Immature natural killer cell (primary cell): Measurements from ENCODE around the gene ALDH18A1. TPM values are rescaled to one million over a fixed set of nuclear protein-coding genes. Genes with fewer than 3 reads are reported as not detected.
"Not testable (repeated sequence)": the region's sequence is repeated elsewhere in the genome, so short reads cannot be mapped to it uniquely, and the experiment has no call there.

Experiments used
- DNase-seq, 3 donors: peaks; one replicate each; pipeline ENCODE4 v3.0.0; 2022; ENCODE audit warnings: mixed read lengths in 1 of 3
- H3K27ac Mint-ChIP-seq, 6 donors: one replicate each; pipeline ENCODE4 v1.8.0; 2020; ENCODE audit warnings: mixed read lengths in 6 of 6, mild to moderate bottlenecking in 5 of 6, inconsistent platforms in 4 of 6, moderate library complexity in 3 of 6
- H3K27me3 Mint-ChIP-seq, 3 donors: one replicate each; pipeline ENCODE4 v1.8.0; 2020 to 2021; ENCODE audit warnings: low read depth in 3 of 3, mild to moderate bottlenecking in 3 of 3, mixed read lengths in 3 of 3, moderate library complexity in 3 of 3, inconsistent platforms in 1 of 3
- H3K36me3 Mint-ChIP-seq, 3 donors: one replicate each; pipeline ENCODE4 v1.8.0; 2020; ENCODE audit warnings: mixed read lengths in 3 of 3, inconsistent platforms in 2 of 3, mild to moderate bottlenecking in 2 of 3
- H3K4me1 Mint-ChIP-seq, 2 donors: one replicate each; pipeline ENCODE4 v1.8.0; 2020; ENCODE audit warnings: inconsistent platforms in 2 of 2, mild to moderate bottlenecking in 2 of 2, mixed read lengths in 2 of 2, moderate library complexity in 1 of 2
- H3K4me3 Mint-ChIP-seq, 5 donors: one replicate each; pipeline ENCODE4 v1.8.0; 2020; ENCODE audit warnings: mild to moderate bottlenecking in 5 of 5, mixed read lengths in 5 of 5, inconsistent platforms in 3 of 5, moderate library complexity in 3 of 5
- H3K9me3 Mint-ChIP-seq, 6 donors: one replicate each; pipeline ENCODE4 v1.8.0; 2020; ENCODE audit warnings: mild to moderate bottlenecking in 6 of 6, mixed read lengths in 6 of 6, inconsistent platforms in 4 of 6, moderate library complexity in 3 of 6
- polyA plus RNA-seq, 3 donors: library from polyadenylated mRNA; unstranded; fragments of 300-500 nt; fragmentation: Illumina TruSeq; gene quantifications; one replicate each; pipeline ENCODE4 v1.2.3, GENCODE V29; 2021

The ALDH18A1 gene
- 10 to 100 TPM; 49.6 to 55.7 (median 50.8) TPM for polyA plus RNA-seq

DNA sequence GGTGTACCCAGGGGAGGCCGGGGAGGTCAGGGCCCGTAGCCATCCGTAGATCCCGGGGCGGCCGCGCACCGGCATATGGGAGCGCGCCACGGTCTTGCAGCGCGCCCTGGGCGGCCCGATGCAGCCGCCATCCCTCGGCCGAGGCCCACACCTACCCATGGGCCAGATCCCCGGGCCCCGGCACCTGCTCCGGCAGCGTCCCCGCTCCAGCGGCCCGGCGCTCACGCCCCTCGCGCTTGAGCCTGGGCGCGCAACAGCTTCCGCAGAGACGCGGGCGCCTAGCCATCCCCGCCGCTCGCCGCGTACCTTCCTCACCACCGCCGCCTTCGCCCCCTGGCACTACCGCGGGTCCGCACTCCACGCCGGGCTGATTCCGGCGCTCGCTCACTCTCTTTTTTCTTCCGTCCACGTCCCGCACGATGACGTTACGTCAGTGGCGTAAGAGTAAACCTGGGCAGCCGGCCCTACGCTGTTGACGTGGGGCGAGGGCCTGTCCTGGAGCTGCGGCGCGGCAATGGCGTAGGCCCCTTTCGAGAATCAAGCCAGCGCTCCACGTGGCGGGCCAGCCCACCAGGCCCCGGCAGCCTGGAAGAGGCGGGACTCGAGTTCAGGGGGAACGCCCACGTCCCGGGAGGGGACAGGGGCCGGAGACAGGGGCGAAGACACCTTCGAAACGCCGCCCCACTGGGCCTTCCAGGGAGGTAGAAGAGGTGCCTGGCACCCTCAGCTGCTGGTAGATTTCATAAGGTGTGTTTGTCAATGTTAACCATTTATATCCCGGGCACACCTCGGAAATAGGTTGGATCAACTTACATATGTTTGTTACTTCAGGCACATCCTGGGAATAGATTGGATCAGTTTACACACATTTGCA lies at the start of gene ALDH18A1:
TSS of gene ALDH18A1 (minus strand) at position 421 of the 874 bp plus-strand sequence. CDS start 3,334 bp downstream, outside the sequence.
- Mint-ChIP-seq H3K9me3 (no peaks in the 10 kb centered on the region), H3K27ac (peak within 1 kb of the TSS; percentile 83 to 94 (median 92)), H3K4me3 (peak within 1 kb of the TSS; percentile 96 to 100 (median 97)), H3K4me1 (peaks cover 19 to 33% of the 10 kb centered on the region in 2 donors), H3K27me3 (peaks cover 0 to 6% (median 2%) of the 10 kb centered on the region in 3 donors), H3K36me3 (peaks cover 14 to 21% (median 14%) of the 10 kb centered on the region in 3 donors)
- DNase-seq: peak; percentile 92 to 93 (median 92)

DNA sequence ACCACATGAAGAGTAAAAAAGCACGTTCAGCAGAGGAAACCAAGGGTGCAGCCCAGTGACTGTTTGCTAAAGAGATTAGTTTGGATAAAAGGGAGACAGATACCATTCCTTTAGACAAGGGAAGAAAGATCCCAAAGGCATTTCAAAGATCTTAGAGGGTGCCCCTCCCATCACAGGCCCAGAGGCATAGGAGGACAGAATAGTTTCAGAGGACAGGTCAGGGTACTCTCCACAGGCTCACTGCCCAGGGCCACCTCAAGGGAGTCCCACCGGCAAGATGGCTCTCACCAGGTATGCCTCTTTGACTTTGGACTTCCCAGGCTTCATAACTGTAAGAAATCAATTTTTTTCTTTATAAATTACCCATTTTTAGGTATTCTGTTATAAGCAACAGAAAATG lies 41.9 kb upstream of the ALDH18A1 start:
- H3K9me3 Mint-ChIP-seq: no peaks in the 10 kb centered on the region
- peaks cover 9 to 11% (median 10%) of the 10 kb centered on the region in 3 donors for H3K27me3 Mint-ChIP-seq
- peaks cover 11 to 13% of the 10 kb centered on the region in 2 donors for H3K4me1 Mint-ChIP-seq
- H3K36me3 Mint-ChIP-seq: no peaks in the 10 kb centered on the region
- no peak for DNase-seq
- H3K4me3 Mint-ChIP-seq: no peak overlapping the region
- H3K27ac Mint-ChIP-seq: no peak overlapping the region

DNA sequence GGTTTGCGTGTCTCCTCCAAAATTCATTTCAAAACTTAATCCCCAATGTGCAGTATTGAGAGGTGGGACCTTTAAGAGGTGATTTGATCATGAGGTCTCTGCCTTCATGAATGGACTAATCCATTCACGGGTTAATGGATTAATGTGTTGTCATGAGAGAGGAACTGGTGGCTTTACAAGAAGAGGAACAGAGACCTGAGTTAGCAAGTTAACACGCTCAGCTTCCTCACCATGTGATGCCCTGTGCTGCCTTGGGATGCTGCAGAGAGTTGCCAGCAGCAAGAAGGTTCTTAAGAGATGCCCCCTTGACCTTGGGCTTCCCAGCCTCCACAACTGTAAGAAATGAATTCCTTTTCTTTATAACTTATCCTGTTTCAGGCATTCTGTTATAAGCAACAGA lies 40.9 kb upstream of the ALDH18A1 start:
- Mint-ChIP-seq H3K9me3 (no peaks in the 10 kb centered on the region), H3K4me3 (no peak overlapping the region), H3K27ac (no peak overlapping the region), H3K4me1 (peaks cover 21 to 22% of the 10 kb centered on the region in 2 donors), H3K27me3 (peaks cover 9 to 13% (median 11%) of the 10 kb centered on the region in 3 donors), H3K36me3 (no peaks in the 10 kb centered on the region)
- no peak for DNase-seq

DNA sequence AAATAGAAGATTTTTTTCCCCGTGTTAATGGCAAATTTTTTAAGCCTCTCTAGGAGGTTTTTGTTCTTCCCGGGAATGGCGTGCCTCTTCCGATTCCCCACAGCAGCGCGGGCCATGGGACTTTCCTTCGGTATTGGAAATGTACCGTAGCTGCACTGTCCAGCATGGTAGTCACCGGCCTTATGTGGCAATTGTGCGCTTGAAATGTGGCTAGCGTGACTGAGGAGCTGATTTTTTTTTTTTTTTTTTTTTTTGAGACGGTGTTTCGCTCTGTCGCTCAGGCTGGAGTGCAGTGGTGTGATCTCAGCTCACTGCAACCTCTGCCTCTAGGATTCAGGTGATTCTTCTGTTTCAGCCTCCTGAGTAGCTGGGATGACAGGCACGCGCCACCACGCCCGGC lies 38.2 kb upstream of the ALDH18A1 start:
- DNase-seq: no peak
- Mint-ChIP-seq H3K27me3 (peaks cover 9 to 13% (median 11%) of the 10 kb centered on the region in 3 donors), H3K4me3 (peak overlapping the region in 2 of 5 donors; percentile 96 to 97), H3K9me3 (no peaks in the 10 kb centered on the region), H3K36me3 (peaks cover 0 to 8% (median 7%) of the 10 kb centered on the region in 3 donors), H3K27ac (peak overlapping the region in 4 of 6 donors; percentile 24 to 98 (median 94)), H3K4me1 (peaks cover 33 to 44% of the 10 kb centered on the region in 2 donors)

GRCh38 chr10:95693668-95694534 lies 37.4 kb upstream of the ALDH18A1 start, which contains the start of gene TCTN3:
Gene TCTN3, minus strand, starts transcription at chr10:95693927. Its CDS starts 28 bp downstream, at chr10:95693899.
- Mint-ChIP-seq H3K36me3 (peaks cover 0 to 12% (median 7%) of the 10 kb centered on the region in 3 donors), H3K27me3 (peaks cover 9 to 13% (median 12%) of the 10 kb centered on the region in 3 donors), H3K9me3 (no peaks in the 10 kb centered on the region), H3K4me1 (peaks cover 33 to 44% of the 10 kb centered on the region in 2 donors), H3K27ac (peak within 1 kb of the TSS; percentile 92 to 98 (median 96)), H3K4me3 (peak within 1 kb of the TSS; percentile 91 to 98 (median 96))
- DNase-seq: peak; percentile 98

DNA sequence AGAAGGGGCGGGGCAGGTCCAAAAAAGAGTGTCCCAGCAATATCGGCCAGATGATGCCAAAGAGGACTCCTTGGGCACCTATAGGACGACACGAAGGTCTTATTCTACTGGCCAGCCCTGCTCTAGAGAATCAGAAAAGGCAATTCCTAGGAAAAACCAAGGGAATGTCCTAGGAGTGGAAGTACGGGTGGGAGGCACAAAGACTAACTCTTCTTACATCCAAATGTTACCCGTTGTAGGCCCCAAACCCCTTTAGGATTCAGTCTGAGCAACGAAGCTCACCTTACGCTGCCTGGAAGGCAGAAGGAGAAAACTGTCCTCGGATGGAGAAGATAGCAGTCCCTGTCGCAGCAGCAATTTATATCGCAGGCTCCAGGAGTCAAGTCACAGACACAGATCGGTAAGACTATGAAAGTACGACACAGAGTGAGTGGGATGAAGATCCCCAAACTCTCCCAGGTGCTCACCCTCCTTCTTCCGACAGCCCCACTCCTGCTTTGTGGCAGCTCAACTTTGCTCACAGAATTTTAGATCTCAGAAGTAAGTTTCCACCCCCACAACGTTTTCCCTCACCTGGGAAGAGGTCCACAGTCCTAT lies 36.7 kb upstream of the ALDH18A1 start:
- Mint-ChIP-seq H3K36me3 (peaks cover 0 to 16% (median 7%) of the 10 kb centered on the region in 3 donors), H3K4me3 (peak overlapping the region; percentile 91 to 98 (median 96)), H3K4me1 (peaks cover 36 to 49% of the 10 kb centered on the region in 2 donors), H3K9me3 (no peaks in the 10 kb centered on the region), H3K27me3 (peaks cover 8 to 13% (median 12%) of the 10 kb centered on the region in 3 donors), H3K27ac (peak overlapping the region; percentile 92 to 98 (median 96))
- DNase-seq: peak in 1 of 3 donors; percentile 4

DNA sequence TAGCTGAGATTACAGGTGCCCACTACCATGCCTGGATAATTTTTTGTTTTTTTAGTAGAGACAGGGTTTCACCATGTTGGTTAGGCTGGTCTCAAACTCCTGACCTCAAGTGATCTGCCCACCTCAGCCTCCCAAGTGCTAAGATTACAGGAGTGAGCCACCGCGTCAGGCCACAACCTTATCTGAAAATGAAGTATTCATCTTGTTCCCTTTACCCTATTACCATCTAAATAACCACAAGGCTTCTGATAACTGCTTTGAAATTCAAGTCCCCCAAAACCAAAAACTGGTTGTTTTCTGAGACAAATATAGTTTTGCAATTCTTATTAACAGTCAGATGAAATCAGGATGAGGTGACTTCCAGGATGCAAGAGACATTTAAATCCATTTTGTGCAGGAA lies 34.8 kb upstream of the ALDH18A1 start:
- peaks cover 2 to 23% (median 12%) of the 10 kb centered on the region in 3 donors for H3K36me3 Mint-ChIP-seq
- peaks cover 36 to 50% of the 10 kb centered on the region in 2 donors for H3K4me1 Mint-ChIP-seq

GRCh38 chr10:95688648-95689047 lies 32.1 kb upstream of the ALDH18A1 start:
- no peak overlapping the region for H3K27ac Mint-ChIP-seq
- DNase-seq: no peak
- peaks cover 18 to 44% (median 28%) of the 10 kb centered on the region in 3 donors for H3K36me3 Mint-ChIP-seq
- no peaks in the 10 kb centered on the region for H3K9me3 Mint-ChIP-seq
- H3K27me3 Mint-ChIP-seq: peaks cover 1 to 4% (median 2%) of the 10 kb centered on the region in 3 donors
- H3K4me3 Mint-ChIP-seq: no peak overlapping the region
- H3K4me1 Mint-ChIP-seq: peaks cover 28 to 40% of the 10 kb centered on the region in 2 donors

More for the DNA sequence above, 34.8 kb upstream of the ALDH18A1 start:
- no peak overlapping the region for H3K4me3 Mint-ChIP-seq
- H3K27me3 Mint-ChIP-seq: peaks cover 8 to 13% (median 11%) of the 10 kb centered on the region in 3 donors
- H3K9me3 Mint-ChIP-seq: no peaks in the 10 kb centered on the region
- no peak for DNase-seq
- H3K27ac Mint-ChIP-seq: peak overlapping the region in 4 of 6 donors; percentile 5 to 96 (median 43)

- DNase-seq: no peak
- Mint-ChIP-seq H3K4me3 (no peak overlapping the region), H3K36me3 (peaks cover 25 to 52% (median 41%) of the 10 kb centered on the region in 3 donors), H3K9me3 (no peaks in the 10 kb centered on the region), H3K27ac (no peak overlapping the region), H3K4me1 (peaks cover 4 to 6% of the 10 kb centered on the region in 2 donors), H3K27me3 (no peaks in the 10 kb centered on the region)
Measured at GRCh38 chr10:95683966-95684365, 27.5 kb upstream of the ALDH18A1 start.

DNA sequence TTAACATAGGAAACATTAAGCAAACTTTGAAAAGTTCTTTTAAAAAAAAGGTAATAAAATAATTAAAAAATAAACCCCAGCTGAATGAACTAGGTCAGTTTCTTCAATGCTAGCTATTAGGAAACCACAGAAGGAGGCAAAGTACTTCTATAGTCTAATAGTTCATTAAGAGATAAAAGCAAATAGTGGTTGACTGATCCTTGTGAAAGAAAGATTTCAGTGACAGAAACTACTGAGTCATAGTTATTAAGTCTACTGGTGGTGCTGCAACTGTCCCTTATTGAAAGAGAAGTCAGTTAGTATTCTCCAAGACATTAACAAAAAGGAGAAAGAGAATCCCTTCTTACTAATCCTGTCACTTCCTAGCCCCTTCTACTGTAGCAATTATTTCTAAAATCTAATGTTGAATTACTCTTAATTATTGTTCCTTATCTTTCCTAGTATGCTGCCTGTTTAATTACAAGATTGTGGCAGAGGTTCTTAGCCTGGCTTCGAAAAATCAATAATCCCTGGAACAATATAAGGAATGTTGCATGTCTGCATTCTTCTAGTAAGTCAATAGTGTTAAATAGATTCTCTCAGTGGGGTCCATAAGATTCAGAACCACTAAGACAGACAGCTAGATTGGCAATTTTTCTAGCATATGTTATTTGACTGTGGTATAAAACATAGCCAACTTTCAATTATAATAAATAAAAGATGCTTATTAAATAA lies 19.0 kb upstream of the ALDH18A1 start:
- Mint-ChIP-seq H3K4me1 (no peaks in the 10 kb centered on the region), H3K27me3 (peaks cover 0 to 2% (median 0%) of the 10 kb centered on the region in 3 donors), H3K27ac (peak overlapping the region in 1 of 6 donors; percentile 59), H3K4me3 (no peak overlapping the region), H3K9me3 (no peaks in the 10 kb centered on the region), H3K36me3 (peaks cover 3 to 21% (median 7%) of the 10 kb centered on the region in 3 donors)
- no peak for DNase-seq

GRCh38 chr10:95674643-95675042 lies 18.1 kb upstream of the ALDH18A1 start:
- Mint-ChIP-seq H3K36me3 (peaks cover 0 to 13% (median 3%) of the 10 kb centered on the region in 3 donors), H3K9me3 (no peaks in the 10 kb centered on the region), H3K27ac (no peak overlapping the region), H3K4me3 (no peak overlapping the region), H3K4me1 (no peaks in the 10 kb centered on the region), H3K27me3 (peaks cover 0 to 3% (median 0%) of the 10 kb centered on the region in 3 donors)
- DNase-seq: no peak

DNA sequence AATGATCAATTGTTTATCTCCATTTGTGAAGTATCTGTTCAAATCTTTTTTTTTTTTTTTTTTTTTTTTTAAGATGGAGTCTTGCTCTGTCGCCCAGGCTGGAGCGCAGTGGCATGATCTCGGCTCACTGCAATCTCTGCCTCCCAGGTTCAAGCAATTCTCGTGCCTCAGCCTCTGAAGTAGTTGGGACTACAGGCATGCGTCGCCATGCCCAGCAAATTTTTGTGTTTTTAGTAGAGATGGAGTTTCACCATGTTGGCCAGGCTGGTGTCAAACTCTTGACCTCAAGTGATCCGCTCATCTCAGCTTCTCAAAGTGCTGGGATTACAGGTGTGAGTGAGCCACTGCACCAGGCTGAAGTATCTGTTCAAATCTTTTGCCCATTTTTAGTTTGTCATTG lies 16.1 kb upstream of the ALDH18A1 start:
- not testable (repeated sequence) for H3K27ac Mint-ChIP-seq, H3K9me3 Mint-ChIP-seq, H3K4me3 Mint-ChIP-seq, DNase-seq, H3K27me3 Mint-ChIP-seq, H3K4me1 Mint-ChIP-seq
- peaks cover 5 to 24% (median 11%) of the 10 kb centered on the region in 3 donors for H3K36me3 Mint-ChIP-seq
